Hematopoietic multipotent progenitor cell (in vitro differentiated cells): ENCODE measurements around the gene SAPCD1. TPM values are rescaled to one million over a fixed set of nuclear protein-coding genes. Genes with fewer than 3 reads are reported as not detected.
"Not testable (repeated sequence)": the region's sequence is repeated elsewhere in the genome, so short reads cannot be mapped to it uniquely, and the experiment has no call there.

Source experiments
- DNase-seq, 3 donors: peaks; one replicate each; pipeline ENCODE4 v3.0.0-alpha.2; 2011 to 2015; ENCODE audit warnings: low read depth in 2 of 3, low spot score in 2 of 3
- total RNA-seq: library from RNA; depleted of rRNA; stranded (reverse); fragments of >200 nt; gene quantifications from one replicate; pipeline ENCODE4 v1.2.3, GENCODE V29; 2012

Gene SAPCD1
- total RNA-seq, 1 donor, result 0.27 TPM

- DNase-seq, result no peak
Observed at GRCh38 chr6:31775633-31776484, 13.4 kb downstream of the SAPCD1 start.

DNA sequence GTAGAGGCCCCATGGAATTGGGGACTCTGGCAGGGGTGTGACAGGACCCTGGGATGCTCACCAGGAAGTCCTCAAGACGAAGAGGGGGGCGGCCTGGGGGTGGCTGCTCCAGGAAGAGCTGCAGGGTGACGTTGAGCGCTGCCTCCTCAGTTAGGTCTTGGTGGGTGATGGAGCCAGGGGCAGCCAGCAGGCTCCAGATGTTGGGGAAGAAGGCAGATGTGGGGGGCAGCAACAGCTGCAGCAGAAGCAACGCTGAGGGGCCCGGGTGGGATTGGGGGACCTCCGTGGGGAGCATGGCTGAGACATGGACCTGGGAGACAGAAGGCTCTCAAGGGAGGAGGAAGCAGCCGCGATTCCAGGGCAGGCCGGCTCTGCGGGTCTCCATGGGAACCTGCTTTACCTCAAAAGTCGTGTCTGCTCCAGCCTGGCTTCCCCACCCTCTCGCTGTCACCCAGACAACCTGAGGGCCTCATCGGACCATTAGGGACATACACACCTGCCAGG, 14.1 kb downstream of the SAPCD1 start:
- no peak for DNase-seq

DNA sequence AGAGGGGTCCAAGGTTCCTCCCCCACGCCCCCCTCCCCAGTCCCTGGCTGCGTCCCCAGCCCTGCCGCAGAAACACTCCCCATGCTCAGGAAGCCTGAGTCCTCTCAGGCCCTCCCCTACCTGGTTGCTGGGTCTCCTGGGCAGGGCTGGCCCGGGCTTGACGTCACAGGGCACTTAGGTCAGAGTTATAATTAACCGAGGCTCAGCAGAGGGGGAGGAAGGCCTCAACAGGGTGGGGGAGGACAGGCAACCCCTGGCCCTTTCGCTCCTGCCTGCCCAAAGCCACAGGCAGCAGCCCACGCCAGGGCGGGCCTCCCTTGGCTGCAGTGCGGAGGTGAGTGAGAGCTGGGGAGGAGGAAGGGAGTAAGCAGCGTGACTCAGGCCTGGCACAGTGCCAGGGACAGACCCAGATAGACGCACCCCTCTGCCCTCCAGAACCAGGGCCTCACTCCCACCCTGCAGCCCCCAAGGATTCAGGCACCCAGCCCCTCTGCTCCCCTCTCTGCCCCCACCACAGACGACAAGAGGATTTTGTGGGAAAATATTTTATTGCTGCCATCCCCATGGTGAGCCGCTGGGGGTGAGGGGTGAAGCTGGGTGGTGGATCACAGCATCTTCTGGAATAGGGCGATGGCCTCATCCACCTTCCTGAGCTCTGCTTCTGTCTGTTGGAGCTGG, 14.7 kb downstream of the SAPCD1 start, which contains the start of gene VWA7:
Gene VWA7, minus strand, starts transcription at position 340 of the 678 bp plus-strand sequence. CDS start 549 bp downstream, outside the sequence.
- DNase-seq, result peak in 2 of 3 donors; percentile 83 to 89

GRCh38 chr6:31777667-31778050, 15.2 kb downstream of the SAPCD1 start:
- no peak for DNase-seq

DNA sequence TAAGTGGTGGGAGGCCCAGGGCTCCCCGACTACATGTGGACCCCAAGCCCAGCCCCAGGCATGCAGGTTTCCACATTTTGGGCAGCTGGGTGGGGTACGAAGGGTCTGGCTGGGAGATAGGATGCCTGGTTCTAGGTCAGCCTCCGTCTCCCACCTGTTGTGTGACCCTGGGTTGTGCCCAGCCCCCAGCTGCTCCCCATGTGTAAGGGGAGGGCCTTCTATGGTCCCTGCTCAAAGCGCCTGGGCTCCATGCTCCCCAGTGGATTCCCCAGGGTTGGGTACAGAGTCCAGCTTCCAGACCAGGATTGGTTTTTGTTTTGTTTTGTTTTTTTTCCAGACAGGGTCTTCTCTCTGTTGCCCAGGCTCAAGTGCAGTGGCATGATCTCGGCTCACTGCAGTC, 15.7 kb downstream of the SAPCD1 start:
- no peak for DNase-seq

DNA sequence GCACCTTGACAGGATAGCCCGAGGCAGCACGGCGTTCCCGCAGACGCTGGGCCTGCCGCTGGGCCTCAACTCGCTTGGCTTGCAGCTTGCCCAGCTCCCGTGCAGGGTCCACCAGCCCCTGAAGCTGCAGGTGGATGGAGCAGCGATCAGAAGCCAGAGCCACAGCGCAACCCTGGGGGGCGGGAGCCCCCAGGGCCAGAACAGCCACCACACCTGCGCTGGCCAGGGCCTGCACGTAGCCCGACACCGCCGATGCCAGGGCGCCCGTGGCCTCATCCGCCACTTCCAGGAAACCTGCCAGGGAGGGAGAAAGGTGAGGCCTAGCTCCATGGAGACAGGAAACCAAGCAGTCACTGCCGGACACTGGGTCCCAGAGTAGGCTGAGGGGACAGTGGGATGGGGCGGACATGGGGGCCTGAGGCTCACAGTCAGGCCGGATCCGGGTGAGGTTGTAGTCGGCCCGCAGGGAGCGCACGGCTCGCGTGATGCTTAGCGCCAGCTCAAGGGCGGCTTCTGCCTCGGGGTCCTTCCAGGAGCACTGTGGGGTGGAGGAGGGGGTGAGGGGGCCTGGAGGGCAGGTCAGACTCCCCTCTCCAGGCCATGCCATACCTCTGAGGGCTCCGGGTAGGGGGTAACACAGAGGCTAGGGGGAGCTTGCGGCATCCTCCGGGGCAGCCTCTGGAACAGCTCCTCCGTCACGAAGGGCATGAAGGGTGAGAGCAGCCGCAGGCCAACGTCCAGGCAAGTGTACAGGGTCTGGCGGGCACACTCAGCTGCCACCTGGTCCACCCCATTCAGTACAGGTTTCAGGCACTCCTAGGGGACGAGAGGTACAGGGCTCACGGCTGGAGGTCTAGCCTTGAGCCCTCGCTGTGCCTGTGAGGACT, 16.8 kb downstream of the SAPCD1 start:
- DNase-seq, result no peak

DNA sequence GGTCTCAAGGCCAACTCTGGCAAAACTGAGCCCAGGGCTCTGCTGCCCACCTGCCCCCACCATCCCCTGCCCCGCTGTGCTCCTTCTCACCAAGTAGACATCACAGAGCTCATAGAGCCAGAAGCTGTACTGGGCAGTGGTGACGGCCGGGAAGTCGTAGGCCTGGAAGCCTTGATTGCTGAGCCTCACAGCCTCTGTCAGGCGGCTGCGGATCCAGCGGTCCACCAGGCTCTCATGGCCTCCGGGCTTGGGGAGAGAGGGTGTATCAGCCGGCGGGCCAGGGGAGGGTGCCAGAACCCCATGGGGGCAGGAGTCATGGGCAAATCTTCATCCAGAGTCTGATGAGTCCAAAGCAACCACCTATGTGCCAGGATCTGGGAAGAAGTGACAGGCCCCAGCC, 17.5 kb downstream of the SAPCD1 start:
- DNase-seq, result no peak

DNA sequence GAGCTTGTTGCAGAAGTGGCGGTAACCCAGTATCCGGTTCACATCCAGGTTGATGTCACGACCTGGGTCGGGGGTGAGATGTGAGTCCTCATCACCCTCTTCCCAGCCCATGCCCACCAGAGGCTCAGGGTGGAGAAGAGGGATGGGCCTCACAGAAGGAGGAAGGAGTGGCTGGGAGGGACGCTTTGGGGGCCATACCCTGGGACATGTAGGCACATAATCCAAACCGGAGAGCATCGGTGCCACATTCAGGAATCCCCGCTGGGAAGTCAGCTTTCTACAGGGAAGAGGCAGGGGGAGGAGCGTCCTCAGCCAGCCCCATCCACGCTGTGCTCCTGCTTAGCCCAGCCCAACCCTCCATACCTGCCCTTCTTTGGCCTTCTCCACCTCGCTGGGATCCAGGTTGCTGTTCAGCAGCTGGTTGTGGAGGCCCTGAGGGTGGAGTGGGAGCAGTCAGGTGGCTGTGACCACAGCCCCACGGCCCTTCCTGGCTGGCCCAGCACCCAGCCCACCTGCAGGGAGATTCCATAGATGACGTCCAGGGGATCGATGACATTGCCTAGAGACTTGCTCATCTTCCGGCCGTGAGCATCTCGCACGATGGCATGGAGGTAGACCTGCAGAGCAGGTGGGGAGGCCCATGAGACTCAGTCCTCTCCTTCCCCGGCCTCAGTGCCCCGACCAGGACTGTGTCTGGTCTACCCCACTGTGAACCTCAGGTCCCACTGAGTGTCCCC, 18.2 kb downstream of the SAPCD1 start:
- no peak for DNase-seq

- no peak for DNase-seq
Observed at GRCh38 chr6:31781244-31782125, 19.0 kb downstream of the SAPCD1 start.

DNA sequence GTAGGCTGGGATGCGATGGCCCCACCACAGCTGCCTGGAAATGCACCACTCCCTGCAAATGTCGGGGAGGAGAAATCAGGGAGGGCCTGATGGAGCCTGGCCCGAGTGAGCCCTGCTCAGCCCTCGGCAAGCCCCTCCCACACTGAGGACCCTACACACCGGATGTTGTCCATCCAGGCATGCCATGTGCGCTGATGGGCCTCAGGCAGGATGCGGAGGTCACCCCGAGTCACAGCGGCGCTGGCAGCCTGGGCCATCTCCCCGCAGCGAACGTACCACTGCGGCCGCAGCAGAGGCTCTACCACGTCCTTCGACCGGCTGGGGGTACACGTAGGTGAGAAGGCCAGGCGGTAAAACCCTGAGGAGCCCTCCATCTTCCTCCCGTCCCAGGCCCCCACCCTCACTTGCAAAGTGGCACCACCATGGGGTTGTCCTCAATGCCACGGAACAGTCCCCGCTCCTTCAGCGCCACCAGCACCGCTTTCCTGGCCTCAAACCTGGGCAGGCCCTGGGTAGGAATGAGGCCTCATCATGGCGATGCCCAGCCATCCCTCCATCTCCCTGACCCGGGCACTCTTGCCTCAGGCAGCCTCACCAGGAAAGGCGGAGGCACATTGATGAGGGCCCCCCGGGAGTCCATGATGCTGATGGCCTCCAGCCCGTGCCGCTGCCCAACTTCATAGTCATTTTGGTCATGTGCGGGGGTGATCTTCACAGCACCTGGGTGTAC, 19.8 kb downstream of the SAPCD1 start:
- DNase-seq, result no peak

- DNase-seq, result no peak
Observed at GRCh38 chr6:31784098-31784925, 21.9 kb downstream of the SAPCD1 start.

DNA sequence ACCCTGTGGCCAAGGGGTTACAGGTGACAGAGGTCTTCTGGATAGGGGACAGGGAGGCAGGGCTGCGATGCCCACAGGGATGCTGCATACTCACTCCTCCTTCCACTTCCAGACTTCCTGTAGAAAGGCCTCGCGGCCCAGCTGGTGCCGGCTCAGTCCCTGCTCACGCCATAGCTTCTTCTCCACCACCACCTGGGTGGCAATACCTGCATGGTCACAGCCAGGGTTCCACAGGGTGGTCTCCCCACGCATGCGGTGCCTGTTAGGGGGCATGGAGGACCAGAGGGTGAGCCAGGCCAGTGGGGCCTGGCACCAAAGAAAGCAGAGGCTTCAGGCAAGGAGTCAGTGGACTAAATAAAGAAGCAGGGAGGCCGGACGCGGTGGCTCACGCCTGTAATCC, 23.0 kb downstream of the SAPCD1 start:
- no peak for DNase-seq

GRCh38 chr6:31791324-31792089, 29.1 kb downstream of the SAPCD1 start:
- DNase-seq, result peak in 2 of 3 donors; percentile 50 to 70

DNA sequence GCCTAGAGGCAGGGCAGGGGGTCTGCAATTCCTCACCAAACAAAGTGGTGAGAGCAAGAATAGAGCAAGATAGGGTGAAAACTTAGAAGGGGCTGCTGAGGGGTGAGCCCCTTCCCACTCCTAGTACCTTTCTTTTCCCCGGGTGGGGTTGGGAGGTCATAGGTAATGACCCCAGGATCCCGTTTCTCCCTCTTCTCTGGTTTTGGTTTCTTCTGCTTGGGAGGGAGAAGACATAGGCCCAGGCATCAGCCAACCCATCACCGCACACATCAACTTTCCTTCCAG, 29.6 kb downstream of the SAPCD1 start:
- DNase-seq, result no peak

DNA sequence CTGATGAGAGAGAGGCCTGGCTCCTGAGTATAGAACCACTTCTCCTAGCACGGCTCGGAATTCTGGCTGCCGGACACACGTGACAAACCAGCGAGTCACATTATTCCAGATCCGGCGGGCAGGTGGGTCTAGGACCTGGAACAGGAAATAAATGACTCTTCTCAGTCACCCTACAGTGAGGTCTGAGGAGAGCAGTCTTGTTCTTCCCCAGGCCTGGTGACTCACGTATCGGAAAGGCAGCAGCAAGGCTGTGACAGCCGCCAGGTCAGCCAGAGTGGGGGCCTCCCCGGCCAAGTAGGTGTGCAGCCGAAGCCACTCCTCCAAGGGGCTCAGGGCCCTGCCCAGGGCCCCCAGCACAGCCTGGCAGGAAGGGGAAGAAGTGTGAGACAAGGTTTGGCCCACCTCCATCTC, 30.3 kb downstream of the SAPCD1 start:
- DNase-seq, result peak in 2 of 3 donors; percentile 71 to 83

GRCh38 chr6:31793927-31794245, 31.4 kb downstream of the SAPCD1 start:
- DNase-seq, result not testable (repeated sequence)

- DNase-seq, result no peak
Observed at GRCh38 chr6:31794294-31794865, 31.9 kb downstream of the SAPCD1 start.
